ENCODE measurements around the gene PLXND1.
A peak's percentile ranks its signal among the peaks of the same experiment; 100 is the strongest.

PLXND1 gene

GRCh38 chr3:129507181-129507831 is 99.2 kb downstream of the PLXND1 start:
- DNase-seq, result peak in 39 of 51 donors; percentile 7 to 77 (median 39)

GRCh38 chr3:129506231-129506742 is 100.2 kb downstream of the PLXND1 start:
- no peak for DNase-seq

GRCh38 chr3:129505341-129505740 is 101.1 kb downstream of the PLXND1 start:
- no peak for DNase-seq
